Aorta (tissue), 5 donors: ENCODE measurements around the gene CCR8. TPM values are rescaled to one million over a fixed set of nuclear protein-coding genes. Genes with fewer than 3 reads are reported as not detected.
"Not testable (repeated sequence)": the region's sequence is repeated elsewhere in the genome, so short reads cannot be mapped to it uniquely, and the experiment has no call there.

Experiments
- ATAC-seq: fragments of 200-7000 bp; cut with Tn5 transposase; one replicate; pipeline ENCODE4 v1.9.1; 2022; ENCODE audit warnings: moderate library complexity; ENCODE audit not compliant: low FRiP score
- DNase-seq, 2 donors: peaks; one replicate each; pipeline ENCODE4 v3.0.0-alpha.2; 2020
- H3K27ac ChIP-seq, 2 donors: one replicate each; pipeline ENCODE4 v1.5.1; 2013; ENCODE audit warnings: low read length in 2 of 2, mild to moderate bottlenecking in 2 of 2, moderate library complexity in 2 of 2, control low read depth in 1 of 2, inconsistent platforms in 1 of 2, low read depth in 1 of 2
- H3K27me3 ChIP-seq, 2 donors: one replicate each; pipeline ENCODE4 v1.6.1; 2013; ENCODE audit warnings: control low read depth in 1 of 2, low read length in 1 of 2, mild to moderate bottlenecking in 1 of 2, moderate library complexity in 1 of 2; ENCODE audit not compliant: insufficient read depth in 2 of 2, control insufficient read depth in 1 of 2
- H3K36me3 ChIP-seq, 2 donors: one replicate each; pipeline ENCODE4 v1.6.1; 2013; ENCODE audit warnings: control low read depth in 1 of 2, low read length in 1 of 2, mild to moderate bottlenecking in 1 of 2; ENCODE audit not compliant: insufficient read depth in 2 of 2, control insufficient read depth in 1 of 2
- H3K4me1 ChIP-seq, 2 donors: one replicate each; pipeline ENCODE4 v1.6.1; 2013; ENCODE audit warnings: low read length in 2 of 2, control low read depth in 1 of 2, mild to moderate bottlenecking in 1 of 2, moderate library complexity in 1 of 2; ENCODE audit not compliant: insufficient read depth in 2 of 2, control insufficient read depth in 1 of 2
- H3K4me3 ChIP-seq, 2 donors: one replicate each; pipeline ENCODE4 v1.5.1; 2013; ENCODE audit warnings: low read length in 2 of 2, control low read depth in 1 of 2, mild to moderate bottlenecking in 1 of 2
- H3K9me3 ChIP-seq: one replicate; pipeline ENCODE4 v1.6.1; 2013; ENCODE audit warnings: mild to moderate bottlenecking, low read length; ENCODE audit not compliant: control insufficient read depth
- WGBS, 2 donors: extraction: QIAGEN DNeasy Blood & Tissue Kit; methylation state at CpG; one replicate each; pipeline ENCODE4 v1.1.7; 2013; 5-methylcytosine and 5-hydroxymethylcytosine counted together
- intact Hi-C, 2 donors: fragments of 100-400 bp; cut with DNase I; formaldehyde crosslinking; loops; one replicate each; pipeline versions ENCODE4 v1.14.2 to v1.15.0; 2022
- polyA plus RNA-seq, 2 donors: library from polyadenylated mRNA; stranded (reverse); fragments of 200-250 nt; gene quantifications; one replicate each; pipeline ENCODE4 v1.2.3, GENCODE V29; 2013
- total RNA-seq, 2 donors: library from RNA; stranded (reverse); fragmentation: NEBNext Ultra II Directional; extraction: Animal tissue kit (Norgen Biotek cat#: 25700); gene quantifications; one replicate each; pipeline ENCODE4 v1.2.1, GENCODE V29; 2021
- donor health status: healthy with polysubstance abuse.
- donor health status: Bipolar disorder and iron deficiency.
- donor health status: DM: no; HTN: no; CAD: no.
- donor health status: DM: no; HTN: no; CAD: no.
- donor health status: DM: yes; HTN: yes; CAD: no.

The CCR8 gene
- total and polyA plus RNA-seq, 4 donors: not detected

DNA sequence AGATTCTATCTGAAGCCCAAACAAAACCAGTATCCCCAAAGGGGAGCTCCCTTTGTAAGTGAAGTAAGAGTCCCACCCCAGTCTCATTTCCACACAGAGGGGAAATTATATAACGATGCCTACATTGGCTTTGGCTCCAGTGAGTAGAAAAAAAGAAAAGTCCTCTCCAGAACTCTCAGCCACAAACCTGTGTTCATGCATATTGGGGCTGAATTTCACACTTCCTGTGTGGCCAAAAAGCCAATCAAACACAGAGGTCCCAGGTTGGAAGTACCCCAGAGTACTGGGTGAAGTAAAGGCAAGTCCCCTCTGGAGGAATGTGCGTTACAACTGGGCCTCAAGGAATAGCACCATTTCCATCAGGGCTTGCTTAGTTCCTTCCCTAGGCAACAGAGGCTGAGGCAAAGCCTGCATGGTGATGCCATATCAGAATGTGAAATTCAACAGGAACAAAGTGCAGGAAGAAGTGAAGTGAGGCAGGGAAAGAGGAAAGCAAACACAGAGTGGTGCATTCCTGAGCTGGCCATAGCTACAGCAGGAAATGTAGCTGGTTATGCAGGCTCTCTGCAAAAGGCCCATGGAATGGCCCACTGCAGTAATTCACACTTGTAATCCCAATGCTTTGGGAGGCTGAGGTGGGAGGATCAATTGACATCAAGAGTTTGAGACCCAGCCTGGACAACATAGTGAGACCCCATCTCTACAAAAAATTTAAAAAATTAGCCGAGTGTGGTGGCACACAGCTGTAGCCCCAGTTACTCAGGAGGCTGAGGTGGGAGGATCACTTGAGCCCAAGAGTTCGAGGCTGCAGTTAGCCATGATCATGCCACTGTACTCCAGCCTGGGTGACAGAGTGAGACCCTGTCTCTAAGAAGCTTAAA, 33.1 kb upstream of the CCR8 start:
- ATAC-seq (no peak), DNase-seq (no peak)
- no peak overlapping the region for H3K27ac ChIP-seq
- H3K36me3 ChIP-seq: no peaks in the 10 kb centered on the region
- H3K4me3 ChIP-seq: no peak overlapping the region
- 83 to 85% methylated on average over 4 of the region's 4 CpGs for WGBS, 2 donors
- peaks cover 4% of the 10 kb centered on the region for H3K9me3 ChIP-seq
- no peaks in the 10 kb centered on the region for H3K27me3 ChIP-seq
- intact Hi-C loops: no loop called here
- H3K4me1 ChIP-seq: no peaks in the 10 kb centered on the region

DNA sequence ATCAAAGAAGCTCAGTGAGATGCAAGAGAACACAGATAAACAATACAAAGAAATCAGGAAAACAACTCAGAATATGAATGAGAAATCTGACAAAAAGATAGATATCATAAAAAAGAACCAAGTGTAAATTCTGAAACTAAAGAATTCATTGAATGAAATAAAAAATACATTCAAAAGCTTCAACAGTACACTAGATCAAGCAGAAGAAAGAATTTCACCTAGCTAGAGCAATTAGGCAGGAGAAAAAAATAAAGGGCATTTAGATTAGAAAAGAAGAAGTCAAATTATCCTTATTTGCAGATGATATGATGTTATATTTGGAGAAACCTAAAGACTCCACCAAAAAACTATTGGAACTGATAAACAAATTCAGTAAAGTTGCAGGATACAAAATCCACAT, 30.2 kb upstream of the CCR8 start:
- Histone ChIP-seq H3K27ac (no peak overlapping the region), H3K4me3 (no peak overlapping the region), H3K9me3 (peaks cover 7% of the 10 kb centered on the region), H3K36me3 (no peaks in the 10 kb centered on the region), H3K4me1 (no peaks in the 10 kb centered on the region), H3K27me3 (no peaks in the 10 kb centered on the region)
- intact Hi-C loops: no loop called here
- no peak for ATAC-seq
- no peak for DNase-seq

DNA sequence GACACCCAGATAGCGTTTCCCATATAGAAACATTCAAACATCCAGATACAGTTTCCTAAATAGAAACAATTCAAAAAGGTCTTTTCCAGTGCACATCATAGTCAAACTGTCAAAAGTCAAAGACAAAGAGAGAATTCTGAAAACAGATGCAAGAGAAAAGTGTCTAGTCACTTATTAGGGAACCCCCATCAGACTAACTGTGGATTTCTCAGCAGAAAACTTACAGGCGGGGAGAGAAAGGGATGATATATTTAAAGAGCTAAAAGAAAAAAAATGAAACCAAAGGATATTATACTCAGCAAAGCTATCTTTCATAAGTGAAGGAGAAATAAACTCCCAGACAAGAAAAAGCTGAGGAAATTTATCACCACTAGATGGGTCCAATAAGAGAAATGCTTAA, 27.3 kb upstream of the CCR8 start:
- 80 to 84% methylated on average over 2 of the region's 2 CpGs for WGBS, 2 donors
- Histone ChIP-seq H3K4me1 (no peaks in the 10 kb centered on the region), H3K9me3 (peaks cover 10% of the 10 kb centered on the region), H3K27ac (no peak overlapping the region), H3K36me3 (no peaks in the 10 kb centered on the region), H3K27me3 (no peaks in the 10 kb centered on the region), H3K4me3 (no peak overlapping the region)
- DNase-seq (no peak), ATAC-seq (no peak)
- intact Hi-C loops: no loop called here

DNA sequence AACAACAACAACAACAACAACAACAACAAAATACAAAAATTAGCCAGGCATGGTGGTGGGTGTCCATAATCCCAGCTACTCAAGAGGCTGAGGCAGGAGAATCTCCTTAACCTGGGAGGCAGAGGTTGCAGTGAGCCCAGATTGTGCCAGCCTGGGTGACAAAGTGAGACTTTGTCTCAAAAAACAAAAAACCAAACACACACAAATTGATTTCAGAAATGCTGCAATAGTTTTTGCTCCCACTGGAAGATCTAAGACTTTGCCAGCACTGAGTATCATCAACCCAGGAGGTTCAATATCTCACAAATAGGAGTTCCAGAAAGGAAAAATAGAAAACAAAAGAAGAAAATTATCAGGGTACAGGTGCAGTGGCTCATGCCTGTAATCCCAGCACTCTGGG, 16.2 kb upstream of the CCR8 start:
- DNase-seq (no peak), ATAC-seq (no peak)
- Histone ChIP-seq H3K4me3 (no peak overlapping the region), H3K27ac (no peak overlapping the region), H3K36me3 (no peaks in the 10 kb centered on the region), H3K27me3 (no peaks in the 10 kb centered on the region), H3K4me1 (no peaks in the 10 kb centered on the region), H3K9me3 (no peaks in the 10 kb centered on the region)
- intact Hi-C loops: no loop called here

DNA sequence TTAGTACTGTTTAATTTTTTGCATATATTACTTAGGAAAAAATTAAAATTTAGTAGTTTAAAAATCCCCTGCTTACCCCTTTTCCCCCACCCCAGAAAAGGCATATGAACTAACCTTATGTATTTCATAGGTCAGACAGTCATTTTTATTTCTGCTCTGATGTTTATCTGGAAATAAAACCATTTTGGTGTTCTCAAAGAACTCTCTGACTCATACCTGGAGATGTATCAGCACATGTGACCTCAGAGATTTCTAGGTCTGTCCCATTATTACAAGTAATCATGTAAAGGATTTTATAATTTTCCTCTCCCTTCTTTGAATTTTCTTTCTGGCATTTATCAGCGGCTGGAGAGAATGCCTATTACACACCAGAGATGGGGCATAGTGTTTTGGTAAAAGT, 14.1 kb upstream of the CCR8 start:
- H3K4me1 ChIP-seq: no peaks in the 10 kb centered on the region
- H3K27me3 ChIP-seq: no peaks in the 10 kb centered on the region
- intact Hi-C loops: no loop called here
- no peak overlapping the region for H3K27ac ChIP-seq
- no peak overlapping the region for H3K4me3 ChIP-seq
- H3K36me3 ChIP-seq: no peaks in the 10 kb centered on the region
- no peak for DNase-seq
- no peaks in the 10 kb centered on the region for H3K9me3 ChIP-seq
- no peak for ATAC-seq
- 83 to 88% methylated on average over 1 of the region's 1 CpG for WGBS, 2 donors

DNA sequence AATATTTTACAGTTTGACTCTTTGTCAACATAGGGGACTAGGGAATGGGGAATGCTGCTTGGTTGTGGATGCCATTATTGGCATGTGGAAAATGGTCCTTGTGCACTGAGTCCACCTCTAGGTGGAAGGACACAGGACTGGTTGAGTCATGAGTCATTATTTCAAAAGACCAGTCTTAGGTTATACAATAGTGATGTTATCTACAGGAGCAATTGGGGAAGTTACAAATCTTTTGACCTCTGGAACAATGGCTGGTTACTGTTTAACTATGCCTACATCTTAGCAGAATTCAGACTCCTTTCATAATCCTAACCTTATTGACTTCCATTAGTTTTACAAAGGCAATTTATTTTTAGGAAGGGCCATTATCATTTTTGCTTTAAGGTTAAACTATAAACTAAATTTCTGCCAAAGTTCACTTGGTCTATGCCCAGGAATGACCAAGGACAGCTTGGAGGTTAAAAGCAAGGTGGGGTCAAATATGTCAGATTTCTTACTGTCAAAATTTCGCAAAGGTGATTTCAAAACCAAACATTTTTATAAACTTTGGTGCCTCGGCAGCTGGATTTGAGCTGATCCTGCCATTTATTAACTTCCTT, 11.8 kb upstream of the CCR8 start:
- H3K36me3 ChIP-seq: no peaks in the 10 kb centered on the region
- intact Hi-C loops: no loop called here
- DNase-seq: no peak
- no peak overlapping the region for H3K27ac ChIP-seq
- H3K9me3 ChIP-seq: no peaks in the 10 kb centered on the region
- no peaks in the 10 kb centered on the region for H3K27me3 ChIP-seq
- no peak overlapping the region for H3K4me3 ChIP-seq
- ATAC-seq: no peak
- 75 to 76% methylated on average over 2 of the region's 2 CpGs for WGBS, 2 donors
- H3K4me1 ChIP-seq: no peaks in the 10 kb centered on the region

DNA sequence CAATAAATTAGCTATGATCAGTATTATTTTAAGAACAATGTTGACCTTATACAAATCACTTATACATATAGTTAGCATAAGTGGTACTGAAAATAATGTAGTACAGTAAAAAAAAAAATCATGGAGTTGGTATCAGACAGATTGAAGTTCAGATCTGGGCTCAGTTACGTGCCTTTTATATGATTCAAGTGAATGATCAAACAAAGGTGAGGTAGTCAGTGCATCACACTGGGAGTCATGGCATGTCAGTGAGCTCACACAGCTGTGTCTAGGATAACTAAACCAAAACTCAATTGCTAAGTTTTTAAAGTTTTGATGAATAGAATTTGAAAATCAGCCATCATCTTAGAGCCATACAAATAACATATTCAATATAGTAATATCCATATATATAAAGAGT, 11.2 kb upstream of the CCR8 start:
- H3K27ac ChIP-seq: no peak overlapping the region
- H3K27me3 ChIP-seq: no peaks in the 10 kb centered on the region
- 79 to 83% methylated on average over 1 of the region's 1 CpG for WGBS, 2 donors
- no peaks in the 10 kb centered on the region for H3K4me1 ChIP-seq
- no peaks in the 10 kb centered on the region for H3K36me3 ChIP-seq
- DNase-seq: no peak
- H3K4me3 ChIP-seq: no peak overlapping the region
- intact Hi-C loops: no loop called here
- ATAC-seq: no peak
- H3K9me3 ChIP-seq: no peaks in the 10 kb centered on the region

DNA sequence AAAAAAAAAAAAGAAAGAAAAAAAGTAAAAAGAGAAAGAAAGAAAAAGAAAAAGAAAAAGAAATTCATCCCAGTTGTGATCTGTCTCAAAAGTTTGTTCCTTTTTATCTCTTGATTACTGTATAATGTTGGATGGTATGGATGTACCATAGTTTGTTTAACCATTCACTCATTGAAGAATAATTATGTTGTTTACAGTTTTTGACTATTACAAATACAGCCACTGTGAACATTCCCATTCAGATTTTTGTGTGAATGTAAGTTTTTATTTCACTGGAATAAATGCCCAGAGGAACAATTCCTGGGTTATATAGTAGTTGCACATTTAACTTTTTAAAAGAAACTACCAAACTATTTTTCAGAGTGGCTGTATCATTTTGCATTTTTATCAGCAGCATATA, 10.3 kb upstream of the CCR8 start:
- no peaks in the 10 kb centered on the region for H3K9me3 ChIP-seq
- intact Hi-C loops: no loop called here
- no peaks in the 10 kb centered on the region for H3K4me1 ChIP-seq
- H3K4me3 ChIP-seq: no peak overlapping the region
- H3K36me3 ChIP-seq: no peaks in the 10 kb centered on the region
- DNase-seq (no peak), ATAC-seq (no peak)
- no peak overlapping the region for H3K27ac ChIP-seq
- H3K27me3 ChIP-seq: no peaks in the 10 kb centered on the region

DNA sequence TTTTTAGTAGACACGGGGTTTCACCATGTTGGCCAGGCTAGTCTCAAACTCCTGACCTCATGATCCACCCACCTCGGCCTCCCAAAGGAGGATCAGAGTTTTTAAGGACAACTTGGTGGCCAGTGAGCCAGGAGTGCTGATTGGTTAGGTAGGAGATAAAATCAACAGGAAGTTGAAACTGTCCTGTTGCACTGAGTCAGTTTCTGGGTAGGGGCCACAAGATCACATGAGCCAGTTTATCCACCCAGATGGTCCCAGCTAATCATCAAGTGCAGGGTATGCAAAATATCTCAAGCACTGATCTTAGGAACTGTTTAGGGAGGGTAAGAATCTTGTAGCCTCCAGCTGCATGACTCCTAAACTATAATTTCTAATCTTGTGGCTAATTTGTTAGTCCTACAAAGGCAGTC, 7.9 kb upstream of the CCR8 start:
- H3K27me3 ChIP-seq, H3K4me3 ChIP-seq, DNase-seq, ATAC-seq, H3K36me3 ChIP-seq, H3K27ac ChIP-seq, H3K9me3 ChIP-seq, H3K4me1 ChIP-seq, intact Hi-C loops: not testable (repeated sequence)
- 71 to 81% methylated on average over 2 of the region's 2 CpGs for WGBS, 2 donors
